IMR-90 (cell line): Measurements from ENCODE around the gene WNT4. TPM values are rescaled to one million over a fixed set of nuclear protein-coding genes. Genes with fewer than 3 reads are reported as not detected.

Source experiments
- ATAC-seq: fragments of 200-7000 bp; cut with Tn5 transposase; 2 replicates; pipeline ENCODE4 v1.9.1; 2020; ENCODE audit warnings: low read depth, mild to moderate bottlenecking, moderate library complexity
- BruUV-seq: library from RNA; stranded (reverse); fragments of 400-500 nt; replicated peaks from 2 replicates; lab custom pipeline; 2021; lab: Mats Ljungman, UMichigan
- CTCF ChIA-PET: fragments of 300-600 bp; formaldehyde crosslinking; extraction: SDS; loops from one replicate; lab custom pipeline; 2021; ENCODE audit warnings: antibody characterized with exemption; lab: Yijun Ruan, JAX
- POLR2A ChIA-PET: fragments of 300-600 bp; sonication (Branson Sonifier 250); formaldehyde crosslinking; loops from one replicate; lab custom pipeline; 2022; ENCODE audit warnings: antibody characterized with exemption; ENCODE audit not compliant: unreplicated experiment; lab: Charles Lee
- DNase-seq: peaks from one replicate; pipeline ENCODE4 v3.0.0; 2013
- H2AFZ ChIP-seq: replicated peaks from 2 replicates; pipeline ENCODE3; 2013; ENCODE audit warnings: low read length, mild to moderate bottlenecking; ENCODE audit not compliant: poor library complexity
- H2AK5ac ChIP-seq: 2 replicates; pipeline ENCODE4 v1.6.1; 2013; ENCODE audit warnings: low read depth, low read length, inconsistent platforms
- H2AK9ac ChIP-seq: replicated peaks from 2 replicates; pipeline ENCODE3; 2013; ENCODE audit warnings: mild to moderate bottlenecking, low read depth, low read length, moderate library complexity; ENCODE audit not compliant: poor library complexity
- H2BK120ac ChIP-seq: 2 replicates; pipeline ENCODE4 v1.6.1; 2013; ENCODE audit warnings: low read depth, low read length, inconsistent platforms
- H2BK15ac ChIP-seq: 3 replicates; pipeline ENCODE4 v1.6.1; 2013; ENCODE audit warnings: low read depth, low read length, inconsistent platforms
- H2BK20ac ChIP-seq: 2 replicates; pipeline ENCODE4 v1.6.1; 2013; ENCODE audit warnings: low read depth, mild to moderate bottlenecking, inconsistent platforms, low read length, moderate library complexity
- H2BK5ac ChIP-seq: 2 replicates; pipeline ENCODE4 v1.6.1; 2013; ENCODE audit warnings: mild to moderate bottlenecking, low read depth, low read length, inconsistent platforms; ENCODE audit not compliant: poor library complexity, severe bottlenecking
- H3K14ac ChIP-seq: replicated peaks from 2 replicates; pipeline ENCODE4 v1.6.1; 2013; ENCODE audit warnings: low read depth, low read length, inconsistent platforms
- H3K18ac ChIP-seq: 2 replicates; pipeline ENCODE4 v1.6.1; 2013; ENCODE audit warnings: low read depth, low read length, control low read depth
- H3K23ac ChIP-seq: 2 replicates; pipeline ENCODE4 v1.6.1; 2013; ENCODE audit warnings: low read depth, low read length, inconsistent platforms
- H3K27ac ChIP-seq: 2 replicates; pipeline ENCODE4 v1.5.1; 2013; ENCODE audit warnings: mild to moderate bottlenecking, control low read depth, low read length; ENCODE audit not compliant: insufficient read depth
- H3K27me3 ChIP-seq: 2 replicates; pipeline ENCODE4 v1.6.1; 2013; ENCODE audit warnings: low read length; ENCODE audit not compliant: control insufficient read depth, insufficient read depth
- H3K36me3 ChIP-seq: 2 replicates; pipeline ENCODE4 v1.6.1; 2013; ENCODE audit warnings: low read length, mixed read lengths; ENCODE audit not compliant: control insufficient read depth, insufficient read depth
- H3K4ac ChIP-seq: 2 replicates; pipeline ENCODE4 v1.6.1; 2013; ENCODE audit warnings: low read depth, low read length, inconsistent platforms
- H3K4me1 ChIP-seq: 2 replicates; pipeline ENCODE4 v1.6.1; 2013; ENCODE audit warnings: low read length, mixed read lengths; ENCODE audit not compliant: control insufficient read depth, insufficient read depth
- H3K4me2 ChIP-seq: 2 replicates; pipeline ENCODE4 v1.6.1; 2013; ENCODE audit warnings: low read depth, mild to moderate bottlenecking, control low read depth, low read length, moderate library complexity
- H3K4me3 ChIP-seq: 2 replicates; pipeline ENCODE4 v1.5.1; 2013; ENCODE audit warnings: low read depth, mild to moderate bottlenecking, control low read depth, low read length, moderate library complexity; ENCODE audit not compliant: insufficient read depth
- H3K56ac ChIP-seq: 2 replicates; pipeline ENCODE4 v1.6.1; 2013; ENCODE audit warnings: low read length, inconsistent platforms; ENCODE audit not compliant: insufficient read depth; ENCODE audit errors: extremely low read depth
- H3K79me1 ChIP-seq, 2 experiments: 2 replicates each; pipeline ENCODE4 v1.6.1; 2013; ENCODE audit warnings: low read length in 2 of 2, inconsistent platforms in 1 of 2, low read depth in 1 of 2
- H3K9ac ChIP-seq: 2 replicates; pipeline ENCODE4 v1.6.1; 2013; ENCODE audit warnings: low read depth, low read length, control low read depth
- H3K9me1 ChIP-seq: 2 replicates; pipeline ENCODE4 v1.6.1; 2013; ENCODE audit warnings: low read length, inconsistent platforms; ENCODE audit not compliant: insufficient read depth
- H3K9me3 ChIP-seq: 2 replicates; pipeline ENCODE4 v1.6.1; 2013; ENCODE audit warnings: low read length; ENCODE audit not compliant: control insufficient read depth, insufficient read depth
- H4K20me1 ChIP-seq: 2 replicates; pipeline ENCODE4 v1.6.1; 2013; ENCODE audit warnings: low read length, inconsistent platforms; ENCODE audit not compliant: insufficient read depth
- H4K5ac ChIP-seq: 2 replicates; pipeline ENCODE4 v1.6.1; 2013; ENCODE audit warnings: mild to moderate bottlenecking, low read depth, low read length, control low read depth
- H4K8ac ChIP-seq, 2 experiments: 2 replicates each; pipeline ENCODE4 v1.6.1; 2013; ENCODE audit warnings: low read depth in 2 of 2, low read length in 2 of 2, control low read depth in 1 of 2, inconsistent platforms in 1 of 2
- H4K91ac ChIP-seq: 2 replicates; pipeline ENCODE4 v1.6.1; 2013; ENCODE audit warnings: low read depth, low read length, inconsistent platforms; ENCODE audit not compliant: insufficient read depth
- FOS ChIP-seq: fragments of 150-350 bp; IDR thresholded peaks from 2 replicates; pipeline ENCODE4 v1.6.1; 2016; ENCODE audit warnings: low read depth, low read length
- MAFK ChIP-seq: IDR thresholded peaks from 2 replicates; pipeline ENCODE4 v1.6.1; 2012; ENCODE audit warnings: low read depth, low read length, improper control_type of control experiment
- RAD21 ChIP-seq: IDR thresholded peaks from 2 replicates; pipeline ENCODE4 v1.6.1; 2012; ENCODE audit warnings: low read length, improper control_type of control experiment
- WGBS, 2 experiments: methylation state at CpG; one replicate each; pipeline versions ENCODE4 v1.1.5 to v1.1.7; 2013; ENCODE audit warnings: missing lambda C conversion rate in 2 of 2; ENCODE audit not compliant: insufficient read length in 1 of 2; ENCODE audit errors: extremely low coverage in 2 of 2; 5-methylcytosine and 5-hydroxymethylcytosine counted together
- dilution Hi-C: fragments of 300-500 bp; cut with HindIII; formaldehyde crosslinking; loops from one replicate; pipeline ENCODE4 v1.14.3; 2018; ENCODE audit warnings: low sequenced_read_pairs; ENCODE audit not compliant: unreplicated experiment
- in situ Hi-C: fragments of 300-500 bp; cut with MboI; formaldehyde crosslinking; loops from 3 replicates; pipeline ENCODE4 v1.14.3; 2019; ENCODE audit warnings: low sequenced_read_pairs, inconsistent platforms, mixed read lengths
- intact Hi-C: fragments of 100-400 bp; cut with micrococcal nuclease; formaldehyde crosslinking; loops from 2 replicates; pipeline ENCODE4 v1.10.0; 2022
- polyA plus RNA-seq, 3 experiments: library from polyadenylated mRNA; depleted of rRNA; stranded (reverse); fragments of >200 nt; gene quantifications; 2 replicates each; pipeline ENCODE4 v1.2.3, GENCODE V29; 2012; ENCODE audit warnings: low replicate concordance in 1 of 3
- total RNA-seq: library from RNA; depleted of rRNA; stranded (reverse); fragments of >200 nt; gene quantifications from 2 replicates; pipeline ENCODE4 v1.2.3, GENCODE V29; 2012

WNT4 gene
- total and polyA plus RNA-seq, 2 of the 4 experiments (the other 2 are of a cell fraction): not detected

- no TSS peak for BruUV-seq
- no peak overlapping the region for H4K8ac ChIP-seq
- no peak overlapping the region for H2AFZ ChIP-seq
- H3K9me1 ChIP-seq: peaks cover 11% of the 10 kb centered on the region
- no peaks in the 10 kb centered on the region for H3K4me1 ChIP-seq
- peaks cover 50 to 76% of the 10 kb centered on the region in 2 experiments for H3K79me1 ChIP-seq
- H3K9me3 ChIP-seq: no peaks in the 10 kb centered on the region
- no peak overlapping the region for H3K14ac ChIP-seq
- WGBS, 2 experiments: no CpG with 5 or more reads among the region's 10 CpGs
- H3K18ac ChIP-seq: no peak overlapping the region
- ATAC-seq (no peak), DNase-seq (no peak)
- H3K9ac ChIP-seq: no peak overlapping the region
- no peak overlapping the region for H2AK5ac ChIP-seq
- H3K27me3 ChIP-seq: no peaks in the 10 kb centered on the region
- no peak overlapping the region for H2BK5ac ChIP-seq
- H3K4me2 ChIP-seq: no peak overlapping the region
- H2BK15ac ChIP-seq: no peak overlapping the region
- no peak overlapping the region for H3K4ac ChIP-seq
- intact Hi-C loops (no loop called here), in situ Hi-C loops (no loop called here), dilution Hi-C loops (no loop called here)
- H3K23ac ChIP-seq: no peak overlapping the region
- H3K36me3 ChIP-seq: peaks cover 22% of the 10 kb centered on the region
- ChIA-PET CTCF (interaction anchor here (0.6 kb wide), 1 partner anchor 976 kb away, joined by 4 read pairs; no protein-coding TSS in a partner anchor), POLR2A (no interaction called here)
- H4K91ac ChIP-seq: no peak overlapping the region
- no peak overlapping the region for H3K56ac ChIP-seq
- H3K27ac ChIP-seq: no peak overlapping the region
- TF ChIP-seq RAD21 (no peak), FOS (no peak), MAFK (no peak)
- H4K20me1 ChIP-seq: peaks cover 81% of the 10 kb centered on the region
- H3K4me3 ChIP-seq: no peak overlapping the region
- no peak overlapping the region for H2BK120ac ChIP-seq
- H4K5ac ChIP-seq: no peak overlapping the region
- no peak overlapping the region for H2AK9ac ChIP-seq
- no peak overlapping the region for H2BK20ac ChIP-seq
These were observed 44.1 kb downstream of the WNT4 start for GRCh38 chr1:22098752-22099151.
